GM23248 (cell line): ENCODE results near the gene EID2B.

Experiments
- EZH2 ChIP-seq: fragments of 200-600 bp; sonication (generic); IDR thresholded peaks from 2 replicates; pipeline ENCODE4 v1.6.1; 2018; ENCODE audit warnings: antibody characterized with exemption, mild to moderate bottlenecking; ENCODE audit not compliant: insufficient read depth, poor library complexity, severe bottlenecking
- EZH2phosphoT487 ChIP-seq: fragments of 200-600 bp; sonication (generic); IDR thresholded peaks from 2 replicates; pipeline ENCODE4 v1.6.1; 2018; ENCODE audit warnings: antibody characterized with exemption, moderate library complexity, mild to moderate bottlenecking, low read depth; ENCODE audit not compliant: insufficient read depth

DNA sequence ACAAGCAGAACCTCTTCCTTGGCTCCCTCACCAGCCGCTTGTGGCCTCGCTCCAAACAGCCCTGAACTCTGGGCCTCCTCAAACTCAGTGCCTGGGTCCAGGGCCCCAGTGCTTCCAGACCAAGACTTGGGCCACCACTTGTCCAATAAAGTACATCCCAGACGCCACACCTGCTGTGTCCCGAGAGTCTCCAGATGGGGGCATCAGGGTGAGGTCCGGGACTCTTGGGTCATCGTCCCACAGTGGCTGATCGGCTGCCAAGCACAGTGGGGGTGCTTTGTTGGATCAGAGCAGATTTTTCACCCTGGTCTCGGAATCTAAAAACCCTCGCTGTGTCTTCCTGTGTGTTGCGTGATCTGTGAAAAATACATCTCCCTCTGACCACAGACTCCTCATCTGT, 42.9 kb downstream of the EID2B start:
- TF ChIP-seq EZH2 (no peak), EZH2phosphoT487 (no peak)
